Sciatic nerve (tissue), 2 donors: Measurements from ENCODE around the gene TNS3. TPM values are rescaled to one million over a fixed set of nuclear protein-coding genes. Genes with fewer than 3 reads are reported as not detected.
A peak's percentile ranks its signal among the peaks of the same experiment; 100 is the strongest.

ENCODE experiments used
- ATAC-seq: fragments of 200-7000 bp; cut with Tn5 transposase; one replicate; pipeline ENCODE4 v1.9.1; 2020; ENCODE audit warnings: mild to moderate bottlenecking, moderate library complexity
- DNase-seq: peaks from one replicate; pipeline ENCODE4 v3.0.0-alpha.2; 2020; ENCODE audit warnings: low spot score
- intact Hi-C: fragments of 100-400 bp; cut with DNase I; formaldehyde crosslinking; loops from one replicate; pipeline ENCODE4 v1.14.2; 2022
- total RNA-seq: library from RNA; stranded (reverse); fragmentation: NEBNext Ultra II Directional; extraction: Animal tissue kit (Norgen Biotek cat#: 25700); gene quantifications from one replicate; pipeline ENCODE4 v1.2.1, GENCODE V29; 2021
- donor health status: DM: no; HTN: no; CAD: no.
- donor health status: DM: no; HTN: no; CAD: no.

The TNS3 gene
- total RNA-seq, 1 donor from 2014 or later = 230 TPM

DNA sequence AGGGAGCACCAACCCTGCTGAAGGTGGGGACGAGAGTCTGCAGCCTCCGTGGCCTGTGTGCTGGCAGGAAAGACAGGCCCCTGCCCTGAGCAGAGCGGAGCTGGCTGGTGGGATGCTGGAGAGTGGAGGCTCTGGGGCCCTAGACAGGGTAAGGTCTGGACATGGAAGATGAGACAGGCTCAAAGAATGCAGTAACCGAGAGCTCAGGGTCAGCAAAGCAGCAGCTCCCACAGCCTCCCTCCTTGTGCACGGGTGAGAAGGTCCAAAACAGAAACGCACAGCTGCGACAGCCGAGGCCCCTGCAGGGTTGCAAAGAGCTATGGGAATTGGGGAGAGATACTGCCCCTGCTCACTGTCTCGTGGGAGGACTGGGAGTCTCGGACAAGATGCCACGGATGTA is 80.5 kb downstream of the TNS3 start:
- DNase-seq (no peak), ATAC-seq (peak; percentile 21)
- intact Hi-C loops = no loop called here

DNA sequence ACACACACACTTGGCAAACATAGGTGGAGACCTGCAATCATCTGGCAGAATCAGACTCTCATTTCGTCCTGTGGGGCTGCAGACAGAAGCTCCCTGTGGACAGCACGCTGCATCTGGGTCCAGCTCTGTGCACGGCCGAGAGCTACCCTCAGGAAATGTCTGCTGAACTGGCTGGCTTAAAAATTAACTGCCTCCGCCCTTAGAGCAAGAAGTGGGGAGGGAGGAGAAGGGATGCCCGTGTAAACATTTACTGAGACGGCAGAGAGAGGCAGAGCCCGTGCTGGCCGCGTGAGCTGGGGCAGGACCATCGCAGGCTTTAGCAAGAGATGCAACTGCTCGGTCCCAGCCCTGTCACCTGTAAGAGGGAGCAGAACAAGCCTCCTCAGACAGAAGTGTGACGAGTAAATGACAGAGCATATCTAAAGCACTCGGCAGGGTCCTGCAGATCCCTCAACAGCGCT is 81.8 kb downstream of the TNS3 start:
- ATAC-seq (no peak), DNase-seq (no peak)
- intact Hi-C loops = no loop called here

DNA sequence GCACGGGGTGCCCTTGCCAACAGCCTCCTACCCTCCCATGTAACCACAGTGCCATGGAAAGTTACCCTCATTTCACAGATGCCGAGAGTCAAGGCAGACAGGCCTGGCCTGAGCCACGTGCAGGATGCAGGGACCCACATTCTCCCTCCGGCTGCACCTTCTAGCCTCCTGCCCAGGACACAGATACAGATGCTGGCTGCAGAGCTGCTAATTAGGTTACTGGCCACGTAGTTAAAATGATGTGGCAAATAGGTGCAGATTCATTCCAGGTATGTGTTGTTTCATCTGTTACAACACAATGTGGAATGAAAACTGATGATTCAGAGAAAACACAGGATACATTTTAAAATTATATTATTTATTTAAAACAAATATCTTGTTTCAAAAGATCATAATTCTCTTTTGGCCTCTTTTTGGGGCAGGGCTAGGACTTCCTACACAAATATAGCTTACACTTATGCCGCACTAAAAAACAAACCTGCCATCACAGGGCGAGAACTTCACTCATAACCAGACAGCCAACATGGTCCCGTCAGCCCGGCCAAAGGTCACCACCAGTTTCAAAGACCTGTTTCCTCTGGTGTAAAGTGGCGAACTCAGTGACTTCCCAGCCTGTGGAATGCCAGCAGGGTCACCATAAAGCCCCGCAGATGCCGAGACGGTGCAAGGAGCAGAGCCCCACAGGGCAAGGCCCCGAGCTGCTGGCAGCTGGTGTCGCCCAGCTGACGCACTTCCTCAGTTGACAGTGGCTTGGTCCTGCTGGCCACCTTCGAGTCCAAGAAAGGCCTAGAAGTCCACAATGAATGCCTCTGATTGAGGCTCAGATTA is 83.5 kb downstream of the TNS3 start:
- DNase-seq (no peak), ATAC-seq (no peak)
- intact Hi-C loops = no loop called here

DNA sequence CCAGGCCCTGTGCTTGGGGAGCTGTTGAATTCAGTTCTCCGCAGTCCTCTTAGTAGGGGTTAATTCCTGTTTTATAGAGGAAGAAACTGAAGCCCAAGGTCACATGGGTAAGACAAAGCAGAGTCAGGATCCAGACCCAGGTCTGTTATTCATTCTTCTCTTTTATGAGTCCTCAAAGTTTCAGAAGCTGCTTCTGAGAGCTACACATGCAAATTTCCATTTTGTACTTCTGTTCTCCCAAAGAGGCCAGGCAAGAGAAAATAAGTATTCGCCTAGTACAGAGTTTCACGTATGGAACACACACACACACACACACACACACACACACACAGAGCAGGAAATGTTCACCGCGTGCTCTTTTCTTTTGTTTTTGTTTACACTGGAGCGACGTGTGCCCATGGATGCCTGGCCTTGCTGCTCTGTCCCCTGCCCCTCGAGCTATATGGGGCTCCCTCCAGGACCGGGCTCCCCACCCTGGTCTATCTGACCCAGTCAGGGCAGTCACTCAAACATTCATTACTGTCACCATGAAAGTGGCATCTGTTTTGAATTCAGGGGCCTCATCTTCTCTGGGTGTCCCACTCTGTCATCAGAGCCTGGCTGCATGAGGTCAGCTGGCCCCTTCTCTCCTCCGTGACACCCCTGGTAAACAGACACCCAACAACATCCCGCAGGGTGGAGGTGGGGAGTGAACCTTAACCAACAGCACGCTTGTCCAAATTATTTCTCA is 84.4 kb downstream of the TNS3 start:
- intact Hi-C loops = no loop called here
- DNase-seq (no peak), ATAC-seq (peak; percentile 20)

DNA sequence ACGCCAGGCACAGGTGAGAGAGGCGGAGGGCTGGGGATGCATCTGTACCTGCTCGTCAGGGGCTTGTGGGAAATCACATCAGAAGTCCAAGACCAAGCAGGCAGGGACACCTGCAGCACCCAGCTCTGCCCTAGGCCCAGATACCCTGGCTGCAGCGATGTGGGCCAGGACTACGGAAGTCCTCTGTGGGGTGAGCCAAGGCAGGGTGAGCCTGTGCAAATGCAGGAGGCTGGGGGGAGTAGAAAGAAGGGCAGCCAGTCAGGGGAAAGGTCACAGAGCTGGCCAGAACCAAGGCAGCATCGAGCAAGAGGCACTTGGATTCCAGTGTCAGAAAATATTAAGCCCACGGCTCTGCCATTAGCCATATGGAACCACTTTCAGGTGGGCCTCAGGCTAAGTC is 85.2 kb downstream of the TNS3 start:
- ATAC-seq (peak; percentile 4), DNase-seq (no peak)
- intact Hi-C loops = no loop called here

DNA sequence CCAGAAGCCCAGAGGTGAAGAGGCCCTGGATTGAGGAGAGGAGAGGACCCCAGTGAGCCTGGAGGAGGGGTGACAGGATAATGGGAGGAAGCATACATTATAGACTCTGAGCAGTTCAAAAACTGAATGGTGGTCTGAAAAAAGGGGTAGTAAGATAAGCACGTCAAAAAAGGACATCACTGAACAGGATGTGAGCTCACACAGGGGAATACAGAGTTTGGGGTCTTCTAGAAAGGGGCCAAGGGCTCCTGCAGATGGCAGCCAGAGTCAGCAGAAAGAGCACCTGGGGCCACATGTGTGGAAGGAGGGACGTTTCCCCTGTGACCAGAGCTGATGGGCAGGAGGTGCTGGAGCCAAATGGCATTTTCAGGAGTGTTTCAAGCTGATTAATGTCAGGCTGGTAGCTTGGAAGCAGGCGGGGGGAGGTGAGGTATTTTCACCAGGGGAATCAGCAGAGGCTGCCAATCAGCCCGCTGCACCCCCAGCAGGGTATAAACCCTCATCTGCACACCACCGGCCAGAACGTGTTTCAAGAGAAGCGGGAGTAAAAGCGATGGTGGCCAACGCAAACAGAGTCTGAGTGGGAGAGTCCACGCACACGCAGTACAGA is 85.8 kb downstream of the TNS3 start:
- intact Hi-C loops = no loop called here
- DNase-seq (no peak), ATAC-seq (no peak)

DNA sequence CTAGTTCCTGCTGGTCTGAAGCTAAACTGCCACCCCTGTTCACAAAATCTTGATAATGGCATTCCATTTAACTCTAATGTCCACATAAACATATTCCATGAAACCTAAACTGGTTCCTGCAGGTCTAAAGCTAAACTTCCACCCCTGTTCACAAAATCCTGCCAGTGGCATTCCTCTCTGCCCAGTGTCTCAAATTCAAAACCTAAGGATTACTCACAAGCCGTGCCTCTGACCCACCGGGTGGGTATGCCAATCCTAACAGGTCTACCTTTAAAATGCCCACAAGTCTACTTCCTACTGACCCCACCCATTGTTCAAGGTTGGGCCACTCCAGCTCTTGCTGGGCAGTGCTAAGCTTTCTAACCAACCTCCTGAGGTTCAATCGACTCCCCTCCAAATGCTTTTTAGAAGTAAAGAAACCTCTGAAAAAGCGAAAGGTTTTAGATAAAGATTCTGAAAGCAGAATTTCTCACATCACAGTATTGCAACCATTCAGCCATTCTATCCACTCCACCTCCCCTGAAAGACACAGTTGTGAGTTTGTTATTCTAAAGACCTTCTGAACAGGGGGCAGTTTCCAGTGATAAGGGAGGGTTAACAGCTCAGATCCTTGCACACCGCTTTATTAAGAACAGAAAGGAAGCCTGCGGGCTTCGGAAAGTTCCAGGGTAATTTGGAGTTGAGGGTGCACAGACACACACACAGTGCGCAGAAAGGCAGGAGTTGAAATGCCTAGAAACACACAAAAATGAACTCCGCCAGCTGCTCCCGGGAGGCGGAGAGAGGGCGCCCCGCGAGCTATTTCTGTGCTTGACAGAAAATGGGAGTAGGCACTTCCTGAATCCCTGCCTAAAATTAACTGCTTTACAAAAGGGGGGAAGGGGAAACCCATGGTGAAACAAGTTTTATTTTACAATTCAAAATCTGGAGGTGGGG is 87.7 kb downstream of the TNS3 start:
- ATAC-seq = peak; percentile 43
- intact Hi-C loops = no loop called here

DNA sequence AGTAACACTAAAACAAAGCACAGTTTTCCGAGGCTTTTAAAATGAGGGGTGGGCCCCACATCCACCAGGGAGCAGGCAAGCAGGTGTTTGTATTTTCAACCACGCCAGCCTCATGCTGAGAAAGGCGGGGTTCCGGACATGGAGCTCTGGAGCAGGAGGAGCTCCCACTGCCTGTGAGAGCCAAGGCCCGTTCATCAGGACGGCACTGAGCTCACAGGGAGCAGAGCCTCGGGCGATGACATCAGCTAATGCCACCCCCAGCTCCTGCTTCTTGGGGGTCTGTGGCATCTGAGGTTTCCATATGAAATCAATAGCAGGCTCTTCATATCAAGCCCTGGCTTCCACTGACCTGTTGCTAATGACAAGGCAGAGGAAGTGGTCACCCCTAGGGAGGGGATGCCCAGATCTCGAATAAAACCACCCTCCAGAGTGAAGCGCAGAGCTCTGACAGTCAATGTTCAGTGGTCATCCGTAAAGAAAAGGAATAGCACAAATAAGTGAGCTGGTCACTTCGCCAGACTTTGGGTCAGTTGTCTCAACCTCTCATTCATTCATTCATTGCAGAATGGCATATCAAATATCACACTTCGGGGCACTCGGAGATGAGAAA is 89.1 kb downstream of the TNS3 start:
- ATAC-seq = no peak
- intact Hi-C loops = no loop called here
- DNase-seq = peak; percentile 40

More for the DNA sequence above, 87.7 kb downstream of the TNS3 start:
- DNase-seq = no peak

DNA sequence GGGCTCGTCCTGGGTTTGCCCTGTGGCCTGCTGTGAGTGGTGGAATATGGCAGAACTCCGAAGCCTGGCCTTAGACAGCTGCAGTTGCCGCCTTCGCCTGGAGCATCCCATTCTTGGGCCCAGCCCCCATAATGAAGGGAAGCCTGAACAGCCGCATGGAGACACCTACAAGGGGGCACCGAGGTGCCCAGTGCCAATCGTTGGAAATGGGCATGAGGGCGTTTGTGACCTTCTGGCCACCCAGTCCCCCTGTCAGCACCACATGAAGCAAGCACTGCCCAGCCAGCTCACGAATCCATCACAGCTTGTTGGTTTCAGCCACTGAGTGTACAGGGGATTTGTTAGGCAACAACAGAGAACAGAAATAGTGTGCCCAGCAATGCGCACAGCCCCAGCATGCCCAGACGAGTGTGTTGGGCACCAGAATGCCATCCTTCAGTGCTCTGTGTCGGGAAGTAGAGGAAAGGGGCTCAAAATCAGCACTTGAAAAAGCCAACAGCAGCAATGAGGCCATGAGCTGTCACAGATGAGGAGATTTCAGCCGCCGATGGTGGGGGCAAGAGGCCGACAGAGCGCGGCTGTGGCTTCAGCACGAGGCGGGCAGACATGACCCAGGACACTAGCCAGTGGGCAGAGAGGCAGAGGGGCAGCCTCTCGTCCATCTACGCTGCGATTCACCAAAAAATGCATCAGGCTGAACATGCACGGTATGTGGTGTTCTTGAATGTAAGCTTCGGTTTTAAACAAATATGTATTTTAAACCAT is 91.2 kb downstream of the TNS3 start:
- intact Hi-C loops = no loop called here
- ATAC-seq (no peak), DNase-seq (peak; percentile 55)

DNA sequence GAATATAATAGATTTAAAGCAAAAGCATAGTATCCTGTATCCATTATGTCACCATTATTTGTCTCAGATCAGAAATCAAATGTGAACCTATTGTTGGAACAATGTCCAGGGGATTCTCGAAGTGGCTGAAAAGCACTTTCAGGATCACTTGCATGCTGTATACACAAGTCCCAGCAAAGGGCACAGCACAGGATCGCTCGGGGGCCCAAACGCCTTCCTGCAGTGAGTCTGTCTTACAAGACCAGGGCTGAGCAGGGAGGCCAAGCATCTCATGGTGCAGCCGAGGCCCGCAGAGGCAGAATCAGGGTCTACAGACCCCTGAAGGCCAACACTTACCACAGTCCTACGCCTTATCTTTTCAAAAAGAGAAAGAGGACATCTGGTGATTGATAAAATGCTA is 92.3 kb downstream of the TNS3 start:
- DNase-seq (no peak), ATAC-seq (no peak)
- intact Hi-C loops = no loop called here

DNA sequence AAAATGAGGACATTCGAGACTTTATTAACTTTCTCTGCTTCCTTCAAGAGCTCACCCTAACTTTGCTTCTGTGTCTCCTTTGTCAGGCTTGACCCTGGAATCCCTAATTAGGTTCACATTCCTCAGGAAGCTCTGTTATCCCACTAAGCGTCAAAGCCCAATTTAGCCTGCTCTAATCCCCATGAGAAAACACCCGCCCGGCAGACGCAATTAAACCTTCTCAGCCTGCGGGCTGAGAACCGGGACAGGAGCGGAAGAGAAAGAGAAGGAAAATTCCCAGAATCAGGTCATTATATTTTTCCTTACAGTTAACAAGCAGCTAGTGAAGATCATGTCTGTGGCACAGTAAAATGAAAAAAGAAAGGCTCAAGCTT is 93.0 kb downstream of the TNS3 start:
- intact Hi-C loops = no loop called here
- peak; percentile 13 for ATAC-seq
- DNase-seq = no peak

DNA sequence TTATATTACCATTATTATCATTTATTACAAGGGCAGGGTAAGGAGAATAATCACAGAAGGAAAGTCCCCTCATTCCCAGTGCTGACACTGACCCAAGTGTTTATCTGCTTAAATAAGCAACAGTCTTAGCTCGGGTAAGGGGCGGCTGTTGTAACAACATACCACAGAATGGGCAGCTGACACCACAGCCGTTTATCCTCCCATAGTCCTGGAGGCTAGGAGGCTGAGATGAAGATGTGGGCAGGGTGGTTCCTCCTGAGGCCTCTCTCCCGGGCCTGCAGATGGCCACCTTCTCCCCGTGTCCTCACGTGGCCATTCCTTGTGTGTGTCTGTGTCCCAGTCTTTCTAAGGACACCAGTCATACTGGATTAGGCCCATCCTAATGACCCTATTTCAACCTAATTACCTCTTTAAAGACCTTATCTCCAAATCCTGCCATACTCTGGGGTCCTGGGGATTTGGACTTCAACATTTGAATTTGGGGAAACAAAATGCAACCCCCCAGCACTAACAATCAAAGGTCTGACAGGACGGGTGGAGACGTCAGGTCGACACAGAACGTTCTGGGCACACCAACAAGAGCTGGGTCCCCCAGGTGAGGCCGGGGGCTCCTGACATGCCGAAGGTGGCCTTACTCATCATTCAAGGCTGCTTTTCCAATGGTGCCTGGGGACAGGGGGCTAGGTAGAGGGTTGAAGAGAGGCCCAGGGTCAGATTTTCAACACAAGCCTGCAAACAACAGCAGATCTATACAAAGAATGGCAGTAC is 93.5 kb downstream of the TNS3 start:
- peak; percentile 6 for DNase-seq

DNA sequence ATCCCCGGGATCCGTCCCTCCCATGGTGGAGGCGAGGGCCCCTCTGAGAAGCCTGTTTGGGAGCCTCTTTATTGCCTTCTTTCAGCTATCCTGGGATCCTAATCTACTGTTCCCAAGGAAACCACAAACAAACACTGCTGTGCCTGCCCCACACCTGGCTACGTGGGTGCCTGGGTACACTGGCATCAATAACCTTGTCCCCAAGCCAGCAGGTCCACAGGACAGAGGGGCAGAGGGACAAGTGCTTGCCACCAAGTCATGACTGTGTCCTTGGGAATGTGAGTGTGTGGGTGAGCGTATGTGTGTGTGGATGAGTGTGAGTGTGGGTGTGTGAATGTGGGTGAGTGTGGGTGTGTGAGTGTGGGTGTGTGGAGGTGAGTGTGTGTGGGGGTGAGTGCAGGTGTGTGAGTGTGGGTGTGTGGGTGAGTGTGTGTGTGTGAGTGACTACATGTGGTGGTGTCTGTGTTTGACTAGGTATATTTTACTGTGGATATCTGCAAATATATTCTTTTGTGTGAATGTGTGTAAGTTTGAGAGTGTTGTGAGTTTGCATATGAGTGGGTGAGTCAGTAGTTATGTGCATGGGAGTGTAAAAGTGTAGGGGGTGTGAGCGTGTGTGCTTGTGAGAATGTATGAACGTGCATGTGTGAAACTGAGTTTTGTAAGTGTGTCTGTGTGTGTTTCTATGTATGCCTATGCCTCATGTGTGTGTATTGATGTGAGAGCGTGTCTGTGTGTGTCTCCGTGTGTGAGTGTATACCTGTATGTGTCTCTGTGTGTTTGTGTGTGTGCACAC is 96.1 kb downstream of the TNS3 start:
- intact Hi-C loops = no loop called here
- no peak for DNase-seq
- no peak for ATAC-seq

More for the DNA sequence above, 93.5 kb downstream of the TNS3 start:
- intact Hi-C loops = no loop called here
- ATAC-seq = no peak

DNA sequence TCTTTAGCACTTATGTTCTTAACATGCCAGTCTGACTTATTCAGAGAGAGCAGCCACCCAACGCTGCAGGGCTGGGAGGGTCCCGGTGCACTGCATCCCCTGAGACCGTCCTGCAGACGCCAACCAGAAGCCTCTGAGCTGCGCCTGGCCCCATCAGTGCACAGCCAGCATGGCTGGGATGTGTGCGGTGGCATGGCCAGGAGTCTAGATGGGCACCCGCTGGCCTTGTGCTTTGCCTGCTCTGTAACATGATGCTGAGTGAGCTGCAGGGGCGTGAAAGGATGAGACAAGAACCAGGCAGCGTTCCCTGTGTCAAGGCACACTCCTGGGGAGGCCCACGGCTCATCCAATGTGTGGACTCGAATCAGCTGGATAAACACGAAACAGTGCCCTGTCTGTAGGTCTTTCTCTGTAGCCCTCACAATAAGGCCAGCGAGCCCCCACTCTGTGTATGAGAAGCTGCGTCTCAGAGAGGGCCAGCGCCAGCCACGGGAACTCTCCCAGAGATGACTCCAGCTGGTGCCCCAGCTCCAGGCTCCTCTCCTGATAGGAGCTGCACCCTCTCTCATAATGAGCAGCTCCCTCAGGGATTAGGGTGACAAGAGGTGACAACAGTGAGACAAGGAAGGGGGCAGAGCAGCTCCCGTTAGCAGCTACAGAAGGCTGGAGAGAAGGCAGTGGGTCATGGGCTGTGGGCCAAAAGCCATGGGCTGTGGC is 96.8 kb downstream of the TNS3 start:
- intact Hi-C loops = no loop called here
- DNase-seq (peak; percentile 46), ATAC-seq (peak; percentile 7)

DNA sequence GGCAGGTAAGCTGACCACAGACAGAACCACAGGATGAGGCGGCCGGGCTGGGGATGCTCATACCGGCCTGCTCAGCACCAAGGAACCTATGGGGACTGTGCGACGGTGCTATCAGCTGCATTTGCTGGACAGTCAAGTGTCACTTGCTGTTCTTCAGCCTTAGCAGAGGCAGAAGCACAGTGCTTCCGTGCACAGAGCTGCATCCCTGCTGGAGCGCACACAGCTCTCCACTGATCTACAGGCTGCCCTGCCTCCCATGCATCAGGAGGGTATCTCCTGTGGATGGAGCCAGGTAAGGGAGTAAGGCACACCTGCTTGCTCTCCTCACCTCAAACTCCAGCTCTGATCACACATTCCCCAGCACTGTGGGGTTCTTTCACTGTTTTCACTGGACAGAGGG is 97.5 kb downstream of the TNS3 start:
- DNase-seq (peak; percentile 39), ATAC-seq (peak; percentile 6)
- intact Hi-C loops = no loop called here
